SHP77 treated with DMSO at 0.1 percent for 48 hours (cell line): ENCODE data around the gene THSD7B.
"Not testable (repeated sequence)": the region's sequence is repeated elsewhere in the genome, so short reads cannot be mapped to it uniquely, and the experiment has no call there.

Experiments
- DNase-seq: peaks from one replicate; lab custom pipeline; 2025; lab: John Stamatoyannopoulos, UW

Gene THSD7B

DNA sequence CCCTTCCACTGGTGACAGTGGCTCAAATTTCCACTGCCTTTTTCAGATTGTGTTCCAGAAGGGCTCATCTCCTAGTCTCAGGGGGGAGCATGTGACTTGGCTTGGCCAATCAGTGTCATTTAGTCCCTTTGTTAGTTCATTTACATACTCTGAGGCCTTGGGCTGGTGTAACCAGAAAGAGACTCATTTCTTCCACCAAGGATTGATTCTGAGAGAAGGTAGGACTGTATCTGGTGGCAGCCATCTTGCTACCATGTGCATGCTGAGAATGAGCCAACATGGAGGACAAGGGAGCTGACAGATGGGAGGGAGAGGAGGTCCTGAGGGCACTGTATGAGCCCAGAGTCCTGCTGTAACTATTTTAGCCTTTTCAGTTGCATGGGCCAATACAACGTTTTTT, 191.7 kb downstream of the THSD7B start:
- DNase-seq, result no peak

DNA sequence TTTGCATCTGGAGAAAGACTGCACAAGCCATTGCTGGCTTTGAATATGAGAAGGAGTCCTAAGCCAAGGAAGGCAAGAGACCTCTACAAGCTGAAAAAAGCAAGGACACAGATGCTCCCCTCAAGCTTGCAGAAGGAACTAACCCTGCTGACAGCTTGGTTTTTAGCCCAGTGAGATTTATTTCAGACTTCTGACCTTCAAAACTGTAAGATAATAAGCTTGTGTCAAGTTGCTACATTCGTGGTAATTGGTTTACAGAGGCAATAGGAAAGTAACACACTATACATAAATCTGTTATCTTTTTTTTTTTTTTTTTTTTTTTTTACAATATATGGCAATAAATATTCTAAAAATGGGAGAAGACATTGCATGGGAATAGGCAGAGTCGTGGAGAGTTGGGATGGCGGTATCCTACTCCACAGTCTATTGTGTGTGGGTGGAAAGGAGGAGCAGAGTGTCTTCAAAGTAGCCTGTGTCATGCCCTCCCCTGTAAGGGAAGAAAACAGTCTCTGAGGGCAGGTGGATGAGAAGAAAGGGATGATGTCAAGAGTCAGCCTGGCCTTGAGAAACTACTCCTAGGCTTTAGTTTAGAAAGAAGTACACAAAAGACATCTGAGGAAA, 196.9 kb downstream of the THSD7B start:
- DNase-seq, result no peak

DNA sequence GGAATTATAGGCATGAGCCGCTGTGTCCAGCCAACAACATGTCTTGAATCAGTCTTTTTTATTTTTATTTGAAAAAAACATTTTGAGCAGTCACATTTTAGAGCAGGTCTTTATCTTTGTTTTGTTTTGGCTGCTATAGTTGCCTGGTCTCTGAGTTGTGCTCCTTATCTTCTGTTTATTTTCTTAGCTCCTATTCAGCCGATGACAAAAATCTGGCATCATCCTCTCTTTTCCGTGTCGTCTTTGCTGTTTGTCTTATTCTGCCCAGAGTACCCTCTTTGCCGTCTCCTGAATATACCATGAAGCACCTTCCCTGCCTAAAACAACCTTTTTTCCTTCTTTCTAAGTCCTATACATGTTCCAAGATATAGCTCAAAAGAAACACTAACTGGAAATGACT, 201.1 kb downstream of the THSD7B start:
- no peak for DNase-seq

DNA sequence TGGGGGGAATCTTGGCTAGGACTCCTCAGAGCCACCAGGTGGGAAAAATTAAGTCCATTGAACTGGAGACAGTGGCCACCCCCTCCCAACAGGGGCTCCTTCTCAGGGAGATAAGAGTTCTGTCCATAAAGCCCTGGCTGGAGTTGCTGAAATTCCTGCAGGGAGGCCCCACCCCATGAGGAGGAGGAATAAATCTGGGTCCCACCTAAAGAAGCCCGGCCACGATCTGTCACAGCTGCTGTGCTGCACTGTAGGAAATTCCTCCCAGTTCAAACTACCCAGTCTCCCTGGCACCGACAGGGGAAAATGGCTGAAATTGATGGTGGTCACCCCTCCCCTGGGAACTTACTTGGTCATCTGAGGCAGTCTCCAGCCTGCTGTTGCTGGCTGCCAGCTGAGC, 215.0 kb downstream of the THSD7B start:
- no peak for DNase-seq

DNA sequence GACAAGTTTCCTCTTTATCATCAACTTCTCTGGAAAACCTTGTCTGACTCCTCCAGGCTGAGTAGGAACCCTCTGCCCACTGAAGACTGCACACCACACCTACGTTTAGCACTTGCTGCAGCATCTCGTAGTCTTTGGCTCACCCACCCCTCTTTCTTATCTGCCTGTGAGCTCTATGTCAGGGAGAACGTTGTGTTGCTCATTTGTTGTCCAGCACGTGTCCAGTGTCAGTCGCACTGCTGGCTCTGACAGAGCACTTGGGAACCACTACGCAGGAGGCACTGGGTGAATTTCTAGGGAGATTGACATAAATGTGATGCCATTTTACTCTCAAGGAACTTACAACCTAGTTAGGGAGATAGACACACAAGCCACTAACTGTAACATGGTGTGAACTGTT, 216.3 kb downstream of the THSD7B start:
- DNase-seq, result not testable (repeated sequence)

DNA sequence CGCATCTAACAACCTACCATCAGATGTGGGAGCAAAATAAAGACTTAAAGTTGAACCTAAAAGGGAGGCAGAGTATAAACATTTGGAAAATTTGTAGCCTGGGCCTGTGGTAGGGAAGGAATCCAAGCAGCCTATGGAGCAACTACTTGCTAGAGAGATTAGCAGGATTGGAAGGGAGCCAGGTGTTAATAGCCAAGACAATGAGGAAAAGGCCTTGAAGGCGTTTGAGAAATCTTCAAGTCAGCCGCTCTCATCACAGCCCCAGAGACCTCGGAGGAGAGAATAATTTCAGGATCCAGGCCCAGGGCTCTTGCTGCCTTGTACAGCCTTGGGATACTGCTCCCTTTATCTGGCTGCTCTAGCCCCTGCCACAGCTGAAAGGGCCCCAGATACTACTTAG, 219.7 kb downstream of the THSD7B start:
- DNase-seq, result no peak

DNA sequence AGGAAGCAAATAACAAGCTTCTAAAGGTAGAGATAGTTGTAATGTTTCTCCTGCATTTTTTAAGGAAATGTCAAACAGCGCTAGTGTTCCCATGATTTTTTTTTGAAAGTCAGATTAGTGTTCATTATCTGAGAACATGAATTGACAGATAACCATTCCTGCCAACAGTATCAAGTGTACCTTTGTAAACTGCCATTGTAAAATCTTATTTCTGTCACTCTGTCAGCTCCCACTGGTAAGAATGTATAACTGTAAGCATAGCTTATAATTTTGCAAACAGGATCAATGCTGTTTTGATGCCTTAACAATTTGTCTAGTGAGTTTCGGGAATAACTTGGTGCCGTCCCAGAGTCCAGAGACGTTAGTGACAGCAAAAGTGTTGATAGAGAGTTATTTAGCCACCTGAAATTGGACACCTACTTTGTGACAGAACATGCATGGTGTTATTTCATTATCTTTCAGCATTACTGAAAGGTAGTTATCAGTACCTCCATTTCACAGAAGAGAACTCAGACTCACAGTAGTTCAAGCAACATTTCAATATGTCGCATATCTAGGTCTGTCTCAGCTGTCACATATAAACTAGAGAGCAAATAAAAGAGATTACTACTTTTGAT, 221.4 kb downstream of the THSD7B start:
- DNase-seq, result no peak

DNA sequence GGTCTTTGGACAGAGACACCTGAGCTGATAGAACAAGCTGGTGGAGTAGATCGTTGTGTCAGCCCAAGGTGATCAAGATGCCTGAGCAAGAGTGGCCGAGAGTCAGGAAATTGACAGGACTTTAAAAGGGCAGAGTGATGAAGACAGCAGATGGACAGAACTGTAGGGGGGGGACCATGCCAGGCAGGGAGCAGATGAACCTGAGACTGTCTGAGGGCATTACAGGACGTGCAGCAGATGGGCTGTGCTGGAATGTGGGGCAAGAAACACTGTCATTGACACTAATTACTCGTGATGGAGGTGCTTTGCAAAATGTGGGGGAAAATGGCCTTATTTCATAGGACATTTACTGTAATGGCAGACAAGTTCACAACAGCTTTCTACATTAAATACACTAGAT, 225.0 kb downstream of the THSD7B start:
- no peak for DNase-seq

DNA sequence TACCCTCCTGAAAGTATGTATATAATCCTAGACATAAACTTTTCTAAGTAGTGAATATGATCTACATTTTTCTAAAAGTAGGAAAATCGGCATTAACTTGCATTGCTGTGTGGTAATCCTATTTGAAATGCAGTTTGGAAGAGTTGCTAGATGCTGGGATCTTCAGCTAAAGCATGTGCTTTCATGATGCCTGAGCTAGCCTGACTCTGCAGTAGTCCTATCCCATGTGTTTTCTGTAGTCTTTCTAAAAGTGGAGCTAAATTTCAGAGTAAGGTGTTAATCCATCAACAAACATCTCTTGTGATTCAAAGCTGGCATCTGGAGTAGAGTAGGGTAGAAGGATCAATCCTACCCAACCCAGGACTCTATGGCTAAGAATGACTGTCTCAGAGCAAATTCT, 229.4 kb downstream of the THSD7B start:
- DNase-seq, result no peak

DNA sequence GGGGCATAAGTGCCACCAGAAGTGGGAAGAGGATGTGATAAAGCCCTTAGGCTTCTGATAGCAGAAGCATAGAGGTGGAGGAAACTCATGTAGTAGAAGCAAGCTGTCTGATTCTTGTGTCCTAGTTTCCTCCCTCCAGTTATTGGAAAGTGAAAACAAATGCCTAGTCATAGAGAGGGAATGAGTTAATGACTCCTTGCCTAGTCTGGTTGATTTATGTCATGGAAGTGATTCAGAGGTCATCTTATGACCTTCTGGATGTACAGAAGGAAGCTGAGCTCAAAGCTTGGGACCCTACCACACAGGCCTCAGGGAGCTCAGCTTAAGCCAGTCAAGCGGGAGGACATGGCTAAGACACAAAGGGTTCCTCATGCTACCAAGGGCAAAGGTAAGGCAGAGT, 232.2 kb downstream of the THSD7B start:
- no peak for DNase-seq

DNA sequence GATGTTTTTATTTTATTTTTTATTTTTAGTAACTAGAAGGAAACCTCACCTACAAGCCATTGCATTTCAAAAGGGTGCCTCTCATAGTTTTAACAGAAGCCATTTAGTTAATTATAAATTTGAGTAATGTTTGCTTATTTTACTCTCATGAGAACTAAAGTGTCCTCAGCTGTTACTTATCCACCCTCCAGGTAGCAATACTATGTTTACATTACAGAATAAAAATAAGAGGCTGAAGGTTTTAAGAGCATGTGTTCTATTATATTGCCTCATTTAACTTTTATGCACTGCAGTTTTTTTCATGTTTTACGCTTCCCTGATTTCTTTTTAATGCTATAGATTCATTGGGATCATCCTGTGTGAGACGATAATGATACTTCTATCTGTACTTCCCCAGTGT, 235.5 kb downstream of the THSD7B start:
- no peak for DNase-seq

DNA sequence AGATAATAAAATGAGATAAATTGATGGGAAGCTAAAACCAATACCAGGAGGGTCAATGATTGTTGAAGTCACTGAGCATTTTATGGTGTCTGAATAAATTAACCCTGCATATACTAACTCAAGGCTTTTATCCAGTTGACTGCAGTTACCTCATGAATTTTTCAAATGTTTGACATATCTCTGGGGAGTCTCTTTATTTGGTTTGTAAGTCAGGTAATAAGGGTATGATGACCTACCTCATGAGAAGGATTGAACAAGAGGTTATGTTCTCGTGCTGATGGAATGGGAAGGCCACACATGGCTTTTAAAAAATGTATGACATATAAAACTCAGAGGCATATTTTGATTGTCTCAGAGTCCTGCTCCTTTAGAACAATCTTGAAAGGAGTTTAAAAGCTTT, 237.6 kb downstream of the THSD7B start:
- no peak for DNase-seq

DNA sequence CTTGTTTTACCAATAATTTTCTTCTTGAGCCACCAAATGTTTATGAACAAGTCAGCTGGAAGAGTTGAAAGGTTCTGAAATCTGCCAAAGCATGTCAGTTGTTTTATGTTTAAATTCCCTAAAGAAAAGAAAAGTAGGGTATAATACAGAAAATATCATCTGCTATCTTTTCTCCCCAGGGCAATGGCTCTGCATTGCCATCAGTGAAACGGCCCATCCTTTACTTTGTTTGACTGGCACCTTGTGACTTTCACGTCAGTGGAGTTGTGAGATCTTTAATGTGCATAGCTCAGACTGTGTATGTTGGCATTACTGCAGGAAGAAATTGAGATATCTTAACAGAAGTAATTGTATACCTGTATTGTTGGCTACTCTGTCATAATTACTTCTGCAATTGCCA, 239.9 kb downstream of the THSD7B start:
- no peak for DNase-seq

DNA sequence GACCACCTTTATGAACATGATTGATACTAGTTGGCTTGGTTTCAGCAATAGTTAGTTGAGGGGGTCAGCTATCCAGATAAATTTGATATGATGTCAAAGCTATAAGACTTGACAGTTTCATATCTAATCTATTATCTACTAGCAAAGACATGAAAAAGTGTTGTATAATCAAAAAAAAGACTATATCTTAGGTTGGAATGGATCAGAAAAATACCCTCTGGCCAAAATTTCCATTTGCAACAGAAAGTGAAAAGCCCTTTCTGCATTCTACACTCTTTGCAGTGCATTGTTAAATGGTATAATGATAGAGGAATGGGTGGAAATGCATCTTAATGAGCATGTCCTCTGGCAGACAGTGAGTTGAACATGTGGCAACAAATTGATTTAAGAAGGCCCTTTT, 242.6 kb downstream of the THSD7B start:
- DNase-seq, result no peak

DNA sequence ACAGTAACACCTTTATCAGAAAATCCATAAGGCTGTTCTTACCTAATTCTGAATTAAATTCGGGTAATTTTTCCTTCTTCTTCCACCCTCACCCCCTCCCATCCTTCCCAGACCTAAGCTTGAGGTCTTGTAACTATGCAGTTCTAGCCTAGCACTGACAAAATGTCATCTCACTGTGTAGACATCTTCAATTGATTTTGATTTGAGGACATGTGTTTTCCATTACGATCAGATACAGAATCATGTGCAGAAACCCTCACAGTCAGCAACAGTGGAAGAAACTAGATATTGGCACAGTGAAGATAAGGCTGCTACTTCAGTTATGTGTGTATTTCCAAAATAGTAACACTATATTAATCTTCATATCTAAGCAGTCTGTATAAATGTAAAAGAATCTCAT, 244.6 kb downstream of the THSD7B start:
- DNase-seq, result no peak

DNA sequence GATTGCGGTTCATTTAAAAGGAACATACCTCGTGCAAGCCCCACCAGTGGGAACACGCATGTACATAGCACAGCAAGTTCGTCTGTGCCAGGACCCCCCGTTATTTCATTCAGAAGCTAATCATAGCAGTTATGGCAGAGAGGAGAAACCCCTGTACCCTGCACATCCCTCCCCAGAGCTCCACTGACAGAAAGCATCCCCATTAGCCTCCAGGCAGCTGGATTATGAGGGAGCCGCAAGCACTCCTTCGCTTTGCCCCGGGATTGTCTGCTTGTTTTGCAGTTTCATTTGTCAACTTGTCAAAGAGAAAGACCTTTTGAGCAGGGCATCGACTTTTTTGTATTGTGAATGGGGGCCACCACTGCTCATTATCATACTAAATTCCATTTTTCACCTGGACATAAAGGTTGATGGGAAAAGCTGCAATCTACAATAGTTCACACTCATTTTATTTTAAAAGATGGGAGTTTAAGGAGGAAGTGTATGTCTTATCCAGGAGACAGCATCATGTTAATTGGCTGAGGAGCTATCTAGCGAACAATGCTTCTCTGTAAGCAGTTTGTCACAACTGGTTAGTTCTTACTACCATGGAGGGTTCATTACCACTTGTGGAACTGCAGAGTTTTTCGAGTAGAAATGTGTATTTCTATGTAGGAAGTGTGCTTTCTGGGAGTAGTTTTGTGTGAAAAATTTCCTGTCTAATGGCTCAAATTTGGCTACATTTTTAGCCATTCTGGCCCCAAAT, 255.3 kb downstream of the THSD7B start:
- DNase-seq, result no peak

DNA sequence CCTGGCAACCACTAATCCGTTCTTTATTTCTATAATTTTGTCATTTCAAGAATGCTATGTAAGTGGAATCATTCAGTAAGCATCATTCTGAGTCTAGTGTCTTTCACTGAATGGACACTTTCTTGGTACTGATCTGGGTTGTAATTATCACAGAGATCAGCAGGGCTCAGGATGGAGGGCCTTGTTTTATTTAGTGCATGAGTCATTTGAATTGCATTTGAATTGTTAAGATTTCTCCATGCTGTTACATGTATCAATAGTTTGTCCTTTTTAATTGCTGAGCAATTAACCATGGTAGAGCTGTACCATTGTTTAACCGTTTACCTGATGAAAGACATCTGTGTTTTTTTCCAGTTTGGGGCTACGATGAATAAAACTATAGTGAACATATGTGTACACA, 256.4 kb downstream of the THSD7B start:
- DNase-seq, result no peak

DNA sequence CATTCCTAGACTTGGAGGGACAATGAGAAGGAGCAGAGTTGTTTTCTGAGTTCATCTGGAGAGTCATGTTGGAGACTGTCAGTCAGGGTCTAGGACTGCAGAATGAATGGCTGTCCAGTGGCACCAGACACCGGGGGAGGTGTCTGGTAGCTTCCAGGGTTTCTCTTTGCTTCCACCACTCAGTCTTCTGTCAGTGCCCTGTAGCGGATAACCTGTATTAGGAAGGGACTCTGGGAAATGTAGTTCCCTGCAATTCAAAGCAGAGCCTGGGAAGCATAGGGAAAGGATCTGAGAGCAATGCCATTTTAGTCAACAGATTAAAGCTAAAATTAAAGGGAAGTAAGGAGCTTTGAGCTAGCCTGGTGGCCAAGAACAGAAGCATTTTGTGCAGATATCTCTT, 257.9 kb downstream of the THSD7B start:
- no peak for DNase-seq

DNA sequence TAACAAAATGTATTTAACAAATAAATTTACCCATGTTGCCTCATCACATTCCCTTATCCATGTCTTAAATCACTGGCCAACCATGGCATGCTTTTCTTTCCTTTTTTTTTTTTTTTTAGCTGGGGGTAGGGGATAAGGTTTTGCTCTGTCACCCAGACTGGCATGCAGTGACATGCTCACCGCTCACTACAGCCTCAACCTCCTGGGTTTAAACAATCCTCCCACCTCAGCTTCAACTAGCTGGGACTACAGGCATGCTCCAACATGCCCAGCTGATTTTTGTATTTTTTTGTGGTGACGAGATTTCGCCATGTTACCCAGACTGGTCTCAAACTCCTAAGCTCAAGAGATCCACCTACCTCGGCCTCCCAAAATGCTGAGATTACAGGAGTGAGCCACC, 266.4 kb downstream of the THSD7B start:
- no peak for DNase-seq

DNA sequence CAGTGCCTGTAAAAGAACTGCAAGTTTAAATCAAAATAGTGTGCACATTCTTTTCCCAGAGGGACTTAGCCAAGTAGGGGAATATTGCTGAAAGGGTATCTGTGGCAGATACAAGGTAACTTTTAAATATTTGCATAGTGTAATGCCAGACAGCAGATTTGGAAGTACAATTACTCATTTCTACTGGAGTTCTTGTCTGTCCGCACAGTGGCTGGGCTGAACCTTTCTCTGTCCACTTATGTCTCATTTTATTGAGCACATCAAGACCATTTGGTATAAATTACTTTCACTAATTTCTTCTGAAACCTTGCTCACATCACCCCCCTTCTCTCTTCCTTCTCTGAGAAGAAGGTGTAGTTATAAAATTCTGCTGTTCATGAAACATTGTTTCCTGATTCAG, 271.3 kb downstream of the THSD7B start:
- DNase-seq, result no peak

DNA sequence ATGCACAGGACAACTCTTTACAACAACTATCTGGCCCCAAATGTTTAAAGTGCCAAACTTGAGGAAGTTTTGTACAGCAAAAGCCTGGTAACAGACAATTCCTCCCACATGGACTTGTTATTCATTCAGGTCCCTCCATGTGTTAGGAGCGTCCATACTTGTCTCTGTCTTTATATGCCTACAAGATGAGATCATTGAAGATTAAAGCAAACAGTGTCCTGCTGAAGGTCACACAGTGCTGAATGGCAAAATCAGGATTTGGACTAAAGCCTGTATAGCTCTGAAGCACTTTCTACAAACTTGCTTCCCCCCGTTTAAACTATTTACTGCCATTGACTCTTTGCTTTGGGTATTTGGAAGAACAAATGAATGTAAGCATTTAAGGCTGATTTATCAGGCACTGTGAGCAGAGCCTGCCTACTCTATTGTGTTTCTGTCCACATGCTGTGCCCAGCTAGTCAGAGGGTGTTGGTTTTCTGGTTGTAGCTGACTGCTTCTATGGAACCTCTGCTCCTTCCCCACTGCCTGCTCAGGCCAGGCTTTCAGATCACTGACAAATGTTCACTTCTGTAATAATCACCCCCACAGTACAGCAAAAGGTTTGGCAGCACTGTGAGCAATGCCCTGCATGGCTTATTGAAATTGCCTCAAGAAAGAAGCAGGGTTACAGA, 274.3 kb downstream of the THSD7B start:
- no peak for DNase-seq

DNA sequence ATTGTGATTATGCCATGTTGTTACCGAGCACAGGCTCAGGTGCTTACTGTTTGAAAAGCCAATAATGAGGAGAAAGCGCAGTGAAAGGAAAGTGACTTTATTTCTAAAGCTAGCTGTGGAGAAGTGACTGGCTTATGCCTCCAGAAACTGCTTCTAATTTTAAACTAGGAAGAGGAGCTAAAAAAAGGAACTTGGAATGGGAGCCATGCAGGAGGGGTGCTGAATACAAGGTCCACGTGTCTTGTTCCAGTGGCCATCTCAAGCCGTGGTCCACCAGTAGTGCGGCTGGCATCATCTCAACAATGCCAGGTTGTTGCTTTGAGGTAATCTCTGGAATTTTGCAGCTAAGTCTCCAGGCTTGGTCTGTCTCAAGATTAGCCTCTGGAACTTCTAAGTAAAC, 282.0 kb downstream of the THSD7B start:
- DNase-seq, result no peak

DNA sequence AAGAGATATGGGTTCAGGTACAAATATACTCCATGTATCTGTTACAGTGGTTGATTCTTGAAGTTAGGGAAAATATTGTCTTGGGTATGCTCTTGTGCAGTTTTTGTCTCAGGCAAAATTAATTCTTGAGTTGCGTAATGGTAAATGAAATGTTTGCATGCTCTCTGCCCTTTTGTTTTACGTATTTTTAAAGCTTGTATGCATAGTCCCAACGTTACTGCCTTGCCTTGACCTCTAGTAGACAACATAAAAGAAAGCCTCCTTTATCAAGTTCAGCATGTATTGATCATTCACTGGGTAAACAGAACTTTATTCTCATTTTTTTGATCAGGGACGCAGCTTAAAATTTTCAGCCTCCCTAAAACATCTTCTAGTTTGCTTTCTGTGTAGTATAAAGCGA, 283.1 kb downstream of the THSD7B start:
- DNase-seq, result no peak
